Nephron (organoid): Measurements from ENCODE around the gene GPATCH3.
"Not testable (repeated sequence)": the region's sequence is repeated elsewhere in the genome, so short reads cannot be mapped to it uniquely, and the experiment has no call there.

Source experiments
- H3K27ac Mint-ChIP-seq, 3 experiments: 2 replicates each; pipeline ENCODE4 v1.8.0; 2020; ENCODE audit warnings: mixed read lengths in 3 of 3, mild to moderate bottlenecking in 2 of 3, moderate library complexity in 1 of 3
- H3K27me3 Mint-ChIP-seq: 2 replicates; pipeline ENCODE4 v1.8.0; 2021; ENCODE audit warnings: low read depth, mild to moderate bottlenecking, moderate library complexity, mixed read lengths
- H3K36me3 Mint-ChIP-seq: 2 replicates; pipeline ENCODE4 v1.8.0; 2020; ENCODE audit warnings: low read depth, mixed read lengths
- H3K4me1 Mint-ChIP-seq: 2 replicates; pipeline ENCODE4 v1.8.0; 2020; ENCODE audit warnings: mixed read lengths
- H3K4me3 Mint-ChIP-seq, 3 experiments: 2 replicates each; pipeline ENCODE4 v1.8.0; 2020; ENCODE audit warnings: mild to moderate bottlenecking in 3 of 3, mixed read lengths in 3 of 3, moderate library complexity in 2 of 3
- H3K9me3 Mint-ChIP-seq: 2 replicates; pipeline ENCODE4 v1.8.0; 2020; ENCODE audit warnings: mixed read lengths
- TF ChIP-seq, protein P1 (sequence below), 3 experiments: fragments of 200-600 bp; sonication (generic); IDR thresholded peaks; one replicate each; pipeline ENCODE4 v1.5.0; 2021; ENCODE audit warnings: antibody characterized with exemption in 3 of 3; ENCODE audit not compliant: unreplicated experiment in 3 of 3

Gene GPATCH3

DNA sequence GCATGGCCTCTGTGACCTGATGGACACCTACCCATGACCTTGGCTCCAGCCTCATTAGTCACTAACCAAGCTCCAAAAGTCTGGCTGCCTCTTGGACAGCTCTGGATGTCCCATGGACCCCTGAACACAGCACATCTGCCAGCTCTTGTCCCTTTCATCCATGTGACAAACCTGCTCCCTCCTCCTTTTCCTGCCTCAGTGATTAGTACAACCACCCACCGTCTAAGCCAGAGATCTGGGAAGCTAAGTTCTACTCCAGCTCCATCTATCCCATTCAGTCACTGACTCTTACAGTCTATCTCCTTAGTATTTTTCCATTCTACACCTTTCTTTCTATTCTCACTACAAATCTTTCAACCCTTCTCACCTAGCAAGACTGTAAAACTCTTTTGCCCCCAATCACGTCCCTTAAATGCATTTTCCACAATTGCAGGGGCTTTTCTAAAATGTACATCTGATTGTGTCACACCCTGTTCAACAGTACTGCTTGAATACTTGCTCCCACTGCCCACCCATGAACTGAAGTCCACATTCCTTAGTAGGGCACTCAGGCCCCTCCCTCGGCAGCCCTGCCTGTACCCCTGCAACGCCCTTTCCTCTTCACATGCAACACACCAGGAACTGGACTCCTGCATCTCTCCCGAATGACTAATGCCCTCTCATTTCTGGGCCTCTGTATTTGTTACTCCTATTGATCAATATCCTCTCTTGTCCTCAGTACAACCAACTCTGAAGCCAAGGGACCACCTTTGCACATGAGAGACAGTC is 17.4 kb downstream of the GPATCH3 start:
- Mint-ChIP-seq H3K4me1 (peaks cover 4% of the 10 kb centered on the region), H3K36me3 (peaks cover 54% of the 10 kb centered on the region), H3K9me3 (no peaks in the 10 kb centered on the region), H3K4me3 (no peak overlapping the region), H3K27me3 (no peaks in the 10 kb centered on the region), H3K27ac (no peak overlapping the region)
- TF ChIP-seq, protein P1, sequence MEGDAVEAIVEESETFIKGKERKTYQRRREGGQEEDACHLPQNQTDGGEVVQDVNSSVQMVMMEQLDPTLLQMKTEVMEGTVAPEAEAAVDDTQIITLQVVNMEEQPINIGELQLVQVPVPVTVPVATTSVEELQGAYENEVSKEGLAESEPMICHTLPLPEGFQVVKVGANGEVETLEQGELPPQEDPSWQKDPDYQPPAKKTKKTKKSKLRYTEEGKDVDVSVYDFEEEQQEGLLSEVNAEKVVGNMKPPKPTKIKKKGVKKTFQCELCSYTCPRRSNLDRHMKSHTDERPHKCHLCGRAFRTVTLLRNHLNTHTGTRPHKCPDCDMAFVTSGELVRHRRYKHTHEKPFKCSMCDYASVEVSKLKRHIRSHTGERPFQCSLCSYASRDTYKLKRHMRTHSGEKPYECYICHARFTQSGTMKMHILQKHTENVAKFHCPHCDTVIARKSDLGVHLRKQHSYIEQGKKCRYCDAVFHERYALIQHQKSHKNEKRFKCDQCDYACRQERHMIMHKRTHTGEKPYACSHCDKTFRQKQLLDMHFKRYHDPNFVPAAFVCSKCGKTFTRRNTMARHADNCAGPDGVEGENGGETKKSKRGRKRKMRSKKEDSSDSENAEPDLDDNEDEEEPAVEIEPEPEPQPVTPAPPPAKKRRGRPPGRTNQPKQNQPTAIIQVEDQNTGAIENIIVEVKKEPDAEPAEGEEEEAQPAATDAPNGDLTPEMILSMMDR (IDR thresholded peaks at IDR 0.05; ENCODE audit: unreplicated experiment in 3 of 3): no peak

DNA sequence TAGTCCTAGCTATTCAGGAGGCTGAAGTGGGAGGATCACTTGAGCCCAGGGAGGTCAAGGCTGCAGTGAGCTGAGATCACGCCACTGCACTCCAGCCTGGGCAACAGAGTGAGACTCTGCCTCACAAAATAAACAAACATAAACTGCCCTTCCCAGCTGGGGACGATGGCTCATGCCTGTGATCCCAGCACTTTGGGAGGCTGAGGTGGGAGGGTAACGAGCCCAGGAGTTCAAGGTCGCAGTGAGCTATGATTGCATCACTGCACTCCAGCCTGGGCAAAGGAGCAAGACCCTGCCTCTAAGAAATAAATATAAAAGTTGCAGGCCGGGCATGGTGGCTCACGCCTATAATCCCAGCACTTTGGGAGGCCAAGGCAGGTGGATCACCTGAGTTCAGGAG is 18.7 kb downstream of the GPATCH3 start:
- not testable (repeated sequence) for H3K27ac Mint-ChIP-seq, H3K9me3 Mint-ChIP-seq, H3K27me3 Mint-ChIP-seq, H3K4me1 Mint-ChIP-seq, H3K4me3 Mint-ChIP-seq
- H3K36me3 Mint-ChIP-seq: peaks cover 48% of the 10 kb centered on the region

DNA sequence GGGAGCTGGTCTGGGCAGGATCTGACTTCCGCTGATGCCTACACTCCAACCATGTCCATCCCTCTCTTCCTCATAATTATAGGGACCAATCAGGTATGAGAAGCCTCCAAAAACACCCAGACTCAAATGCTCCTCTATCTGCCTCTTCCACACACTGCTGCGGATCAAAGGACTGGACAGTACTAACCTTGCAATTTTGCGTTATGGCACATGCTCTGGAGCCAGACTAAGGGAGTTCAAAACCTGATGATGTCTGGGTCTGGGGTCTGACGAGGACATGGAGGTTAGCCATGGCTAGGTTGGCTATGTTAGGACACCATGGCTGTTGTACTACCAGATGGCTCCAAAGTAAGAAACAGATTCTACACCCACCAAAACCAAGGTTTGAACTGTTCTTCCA is 20.5 kb downstream of the GPATCH3 start:
- Mint-ChIP-seq H3K36me3 (peaks cover 41% of the 10 kb centered on the region), H3K4me3 (no peak overlapping the region), H3K27me3 (no peaks in the 10 kb centered on the region), H3K4me1 (no peaks in the 10 kb centered on the region), H3K27ac (no peak overlapping the region), H3K9me3 (no peaks in the 10 kb centered on the region)
- TF ChIP-seq, protein P1 (IDR thresholded peaks at IDR 0.05; ENCODE audit: unreplicated experiment in 3 of 3): no peak

DNA sequence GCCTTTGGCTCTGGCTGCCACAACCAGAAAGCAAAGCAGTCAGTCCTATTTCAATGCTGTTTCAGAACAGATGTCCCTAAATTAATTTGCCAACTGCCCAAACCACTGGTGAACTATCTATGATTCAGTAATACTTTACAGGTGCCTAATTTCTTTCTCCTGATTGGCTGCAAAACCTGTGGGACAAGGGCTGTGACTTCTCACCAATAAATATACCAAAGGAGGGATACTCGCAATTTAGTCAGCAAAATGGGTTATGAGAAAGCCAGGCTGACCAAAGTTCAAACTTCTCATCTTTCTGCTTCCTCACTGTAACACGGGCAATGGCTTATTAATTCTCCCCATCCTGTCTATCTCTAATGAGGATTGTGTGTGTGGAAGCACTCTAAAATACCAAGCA is 22.9 kb downstream of the GPATCH3 start:
- TF ChIP-seq, protein P1 (IDR thresholded peaks at IDR 0.05; ENCODE audit: unreplicated experiment in 3 of 3): no peak
- no peaks in the 10 kb centered on the region for H3K4me1 Mint-ChIP-seq
- peaks cover 18% of the 10 kb centered on the region for H3K36me3 Mint-ChIP-seq
- H3K27ac Mint-ChIP-seq: no peak overlapping the region
- H3K9me3 Mint-ChIP-seq: no peaks in the 10 kb centered on the region
- H3K27me3 Mint-ChIP-seq: no peaks in the 10 kb centered on the region
- H3K4me3 Mint-ChIP-seq: no peak overlapping the region

DNA sequence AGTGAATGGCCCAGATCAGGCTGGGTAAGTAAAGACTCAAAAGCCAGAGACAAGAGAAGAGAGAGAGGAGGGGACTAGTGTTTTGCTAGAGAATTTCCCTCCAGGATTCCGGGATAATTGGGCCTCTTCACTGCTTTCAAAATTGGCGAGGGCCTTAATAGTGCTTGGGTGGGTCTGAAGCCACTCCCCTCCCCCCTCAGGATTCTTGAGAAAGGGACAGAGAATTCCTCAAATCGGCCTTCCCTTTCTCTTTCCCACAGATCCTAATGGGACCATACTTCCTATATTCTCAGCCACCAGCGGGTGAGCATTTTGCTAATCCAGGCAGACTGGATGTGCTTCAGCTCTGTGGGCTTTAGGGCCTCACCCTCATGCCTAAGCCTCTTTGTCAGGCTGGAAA is 25.4 kb downstream of the GPATCH3 start:
- no peaks in the 10 kb centered on the region for H3K27me3 Mint-ChIP-seq
- H3K4me3 Mint-ChIP-seq: no peak overlapping the region
- no peaks in the 10 kb centered on the region for H3K4me1 Mint-ChIP-seq
- peaks cover 9% of the 10 kb centered on the region for H3K36me3 Mint-ChIP-seq
- H3K9me3 Mint-ChIP-seq: no peaks in the 10 kb centered on the region
- no peak overlapping the region for H3K27ac Mint-ChIP-seq
- TF ChIP-seq, protein P1 (IDR thresholded peaks at IDR 0.05; ENCODE audit: unreplicated experiment in 3 of 3): no peak

DNA sequence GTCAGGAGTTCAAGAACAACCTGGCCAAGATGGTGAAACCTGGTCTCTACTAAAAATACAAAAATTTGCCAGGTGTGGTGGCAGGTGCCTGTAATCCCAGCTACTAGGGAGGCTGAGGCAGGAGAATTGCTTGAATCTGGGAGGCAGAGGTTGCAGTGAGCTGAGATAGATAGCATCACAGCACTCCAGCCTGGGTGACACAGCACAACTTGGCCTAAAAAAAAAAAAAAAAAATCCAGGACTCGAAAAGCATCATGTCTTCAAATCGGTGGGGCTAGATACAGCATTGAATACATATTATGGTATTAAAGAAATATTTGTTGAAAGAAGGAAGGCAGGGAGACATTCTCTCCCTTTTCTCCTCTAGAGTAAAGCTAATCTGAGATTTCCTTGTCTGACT is 27.2 kb downstream of the GPATCH3 start:
- not testable (repeated sequence) for H3K4me3 Mint-ChIP-seq, H3K36me3 Mint-ChIP-seq, H3K9me3 Mint-ChIP-seq, H3K27me3 Mint-ChIP-seq, H3K27ac Mint-ChIP-seq, H3K4me1 Mint-ChIP-seq
